Breast epithelium (tissue), 4 donors: ENCODE measurements around the gene CDH13. TPM values are rescaled to one million over a fixed set of nuclear protein-coding genes. Genes with fewer than 3 reads are reported as not detected.

Experiments
- DNase-seq, 2 donors: peaks; one replicate each; pipeline ENCODE4 v3.0.0-alpha.2; 2019; ENCODE audit warnings: low spot score in 2 of 2
- H3K27ac ChIP-seq, 2 donors: fragments of 200-600 bp; sonication (generic) in 1 of 2; one replicate each; pipeline ENCODE4 v1.5.1; 2016 to 2019; ENCODE audit warnings: mild to moderate bottlenecking in 1 of 2
- H3K27me3 ChIP-seq, 2 donors: fragments of 200-600 bp; sonication (generic) in 1 of 2; one replicate each; pipeline versions ENCODE4 v1.5.1 to v1.6.0; 2017 to 2019; ENCODE audit warnings: control low read depth in 1 of 2, mild to moderate bottlenecking in 1 of 2
- H3K36me3 ChIP-seq: fragments of 200-600 bp; one replicate; pipeline ENCODE4 v1.5.1; 2019
- H3K4me1 ChIP-seq, 2 donors: fragments of 200-600 bp; sonication (generic); one replicate each; pipeline ENCODE4 v1.5.1; 2016 to 2019; ENCODE audit warnings: control low read depth in 1 of 2
- H3K4me3 ChIP-seq, 3 donors: fragments of 200-600 bp; sonication (generic); 1 replicate in 2 of 3; 2 replicates in 1 of 3; pipeline ENCODE4 v1.5.1; 2016 to 2019; ENCODE audit warnings: mild to moderate bottlenecking in 3 of 3, moderate library complexity in 2 of 3
- H3K9me3 ChIP-seq, 2 donors: fragments of 200-600 bp; sonication (generic) in 1 of 2; one replicate each; pipeline ENCODE4 v1.5.1; 2016 to 2019; ENCODE audit warnings: control low read depth in 1 of 2
- CTCF ChIP-seq, 3 donors: fragments of 450-650 bp; IDR thresholded peaks; one replicate each; pipeline ENCODE4 v1.5.1; 2016 to 2017; ENCODE audit warnings: antibody characterized with exemption in 3 of 3, mild to moderate bottlenecking in 3 of 3, moderate library complexity in 3 of 3
- POLR2A ChIP-seq: fragments of 450-650 bp; IDR thresholded peaks from one replicate; pipeline ENCODE4 v1.6.1; 2016; ENCODE audit warnings: antibody characterized with exemption, mild to moderate bottlenecking, moderate library complexity
- POLR2AphosphoS5 ChIP-seq, 3 donors: sonication (generic); formaldehyde crosslinking; IDR thresholded peaks; one replicate each; pipeline ENCODE4 v1.6.1; 2017; ENCODE audit warnings: antibody characterized with exemption in 3 of 3
- intact Hi-C: fragments of 100-400 bp; cut with DNase I; formaldehyde crosslinking; loops from one replicate; pipeline ENCODE4 v1.15.1; 2023; ENCODE audit warnings: low total_unique reads
- total RNA-seq, 3 donors: library from RNA; depleted of rRNA; stranded (reverse); fragments of >200 nt; gene quantifications; one replicate each; pipeline ENCODE4 v1.1.0, GENCODE V29; 2016

CDH13 gene
- total RNA-seq, 3 donors from 2014 or later, result 6.0 to 13.1 (median 11.5) TPM

GRCh38 chr16:83407928-83408327 lies 781.2 kb downstream of the CDH13 start:
- Histone ChIP-seq H3K4me1 (no peaks in the 10 kb centered on the region), H3K27ac (no peak overlapping the region), H3K4me3 (no peak overlapping the region), H3K9me3 (no peaks in the 10 kb centered on the region), H3K27me3 (peaks cover 0 to 8% of the 10 kb centered on the region in 2 donors), H3K36me3 (no peaks in the 10 kb centered on the region)
- no peak for TF ChIP-seq CTCF (IDR thresholded peaks at IDR 0.05)
- TF ChIP-seq POLR2AphosphoS5 (IDR thresholded peaks at IDR 0.05), result no peak
- TF ChIP-seq POLR2A, result no peak
- DNase-seq, result no peak
- intact Hi-C loops, result no loop called here

- Histone ChIP-seq H3K4me1 (no peaks in the 10 kb centered on the region), H3K4me3 (no peak overlapping the region), H3K27me3 (peaks cover 0 to 6% of the 10 kb centered on the region in 2 donors), H3K36me3 (no peaks in the 10 kb centered on the region), H3K9me3 (no peaks in the 10 kb centered on the region), H3K27ac (no peak overlapping the region)
- intact Hi-C loops, result no loop called here
- no peak for TF ChIP-seq CTCF (IDR thresholded peaks at IDR 0.05)
- TF ChIP-seq POLR2AphosphoS5 (IDR thresholded peaks at IDR 0.05), result no peak
- TF ChIP-seq POLR2A, result no peak
- DNase-seq, result no peak
Observed at GRCh38 chr16:83409347-83409746, 782.6 kb downstream of the CDH13 start.

- Histone ChIP-seq H3K36me3 (no peaks in the 10 kb centered on the region), H3K27me3 (no peaks in the 10 kb centered on the region), H3K27ac (no peak overlapping the region), H3K4me3 (no peak overlapping the region), H3K9me3 (no peaks in the 10 kb centered on the region), H3K4me1 (no peaks in the 10 kb centered on the region)
- DNase-seq, result no peak
- intact Hi-C loops, result loop anchor here (2.0 to 5.0 kb wide), 2 partner anchors 32 to 274 kb away; no protein-coding TSS in a partner anchor
- no peak for TF ChIP-seq POLR2A
- no peak for TF ChIP-seq POLR2AphosphoS5 (IDR thresholded peaks at IDR 0.05)
- TF ChIP-seq CTCF (IDR thresholded peaks at IDR 0.05), result no peak
Observed at GRCh38 chr16:83418565-83418964, 791.8 kb downstream of the CDH13 start.

- no peak for DNase-seq
Observed at GRCh38 chr16:83420206-83420760, 793.5 kb downstream of the CDH13 start.

More at GRCh38 chr16:83420206-83420760, 793.5 kb downstream of the CDH13 start:
- Histone ChIP-seq H3K36me3 (no peaks in the 10 kb centered on the region), H3K4me1 (no peaks in the 10 kb centered on the region), H3K27ac (no peak overlapping the region), H3K27me3 (no peaks in the 10 kb centered on the region), H3K9me3 (no peaks in the 10 kb centered on the region), H3K4me3 (no peak overlapping the region)
- no peak for TF ChIP-seq CTCF (IDR thresholded peaks at IDR 0.05)
- no peak for TF ChIP-seq POLR2AphosphoS5 (IDR thresholded peaks at IDR 0.05)
- TF ChIP-seq POLR2A, result no peak
- intact Hi-C loops, result no loop called here
